ENCODE data around the gene SCN2B. TPM values are rescaled to one million over a fixed set of nuclear protein-coding genes. Genes with fewer than 3 reads are reported as not detected.
A peak's percentile ranks its signal among the peaks of the same experiment; 100 is the strongest.

SCN2B gene
- total RNA-seq, 2 experiments from 2014 or later: not detected

DNA sequence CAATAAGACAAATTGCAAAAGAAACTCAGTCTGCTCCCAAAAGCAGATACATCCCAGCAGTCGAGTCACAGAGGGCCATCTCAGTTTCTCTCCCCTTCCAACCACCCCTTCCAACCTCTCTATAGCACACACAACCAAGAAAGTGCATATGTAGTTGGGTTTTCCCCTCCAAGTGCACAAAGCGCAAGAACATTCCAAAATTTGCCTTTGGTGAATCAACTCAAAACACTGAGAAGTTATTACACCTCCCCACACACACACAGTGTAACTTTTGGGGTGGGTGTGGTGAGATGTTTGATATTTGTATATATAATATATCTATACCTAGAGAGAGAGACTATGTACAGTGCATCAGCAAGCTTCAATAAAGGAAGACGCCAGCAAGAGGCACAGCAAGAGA lies 13.6 kb downstream of the SCN2B start:
- CTCF ChIA-PET: interaction anchor here (1.0 to 2.2 kb wide), 3 partner anchors 9 to 36 kb away, joined by 3 to 12 read pairs (median 3); partner anchors contain the start of gene SCN4B
- TF ChIP-seq, protein P1, sequence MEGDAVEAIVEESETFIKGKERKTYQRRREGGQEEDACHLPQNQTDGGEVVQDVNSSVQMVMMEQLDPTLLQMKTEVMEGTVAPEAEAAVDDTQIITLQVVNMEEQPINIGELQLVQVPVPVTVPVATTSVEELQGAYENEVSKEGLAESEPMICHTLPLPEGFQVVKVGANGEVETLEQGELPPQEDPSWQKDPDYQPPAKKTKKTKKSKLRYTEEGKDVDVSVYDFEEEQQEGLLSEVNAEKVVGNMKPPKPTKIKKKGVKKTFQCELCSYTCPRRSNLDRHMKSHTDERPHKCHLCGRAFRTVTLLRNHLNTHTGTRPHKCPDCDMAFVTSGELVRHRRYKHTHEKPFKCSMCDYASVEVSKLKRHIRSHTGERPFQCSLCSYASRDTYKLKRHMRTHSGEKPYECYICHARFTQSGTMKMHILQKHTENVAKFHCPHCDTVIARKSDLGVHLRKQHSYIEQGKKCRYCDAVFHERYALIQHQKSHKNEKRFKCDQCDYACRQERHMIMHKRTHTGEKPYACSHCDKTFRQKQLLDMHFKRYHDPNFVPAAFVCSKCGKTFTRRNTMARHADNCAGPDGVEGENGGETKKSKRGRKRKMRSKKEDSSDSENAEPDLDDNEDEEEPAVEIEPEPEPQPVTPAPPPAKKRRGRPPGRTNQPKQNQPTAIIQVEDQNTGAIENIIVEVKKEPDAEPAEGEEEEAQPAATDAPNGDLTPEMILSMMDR (IDR thresholded peaks at IDR 0.05): no peak
- Mint-ChIP-seq H3K4me3 (no peak overlapping the region), H3K27ac (no peak overlapping the region), H3K27me3 (peaks cover 15% of the 10 kb centered on the region), H3K9me3 (no peaks in the 10 kb centered on the region), H3K4me1 (ENCODE audit: low read depth) (no peaks in the 10 kb centered on the region), H3K36me3 (ENCODE audit: low read depth) (no peaks in the 10 kb centered on the region)
- POLR2A ChIA-PET: no interaction called here
- intact Hi-C loops (cut with micrococcal nuclease): no loop called here
- DNase-seq (no peak), ATAC-seq (no peak)

DNA sequence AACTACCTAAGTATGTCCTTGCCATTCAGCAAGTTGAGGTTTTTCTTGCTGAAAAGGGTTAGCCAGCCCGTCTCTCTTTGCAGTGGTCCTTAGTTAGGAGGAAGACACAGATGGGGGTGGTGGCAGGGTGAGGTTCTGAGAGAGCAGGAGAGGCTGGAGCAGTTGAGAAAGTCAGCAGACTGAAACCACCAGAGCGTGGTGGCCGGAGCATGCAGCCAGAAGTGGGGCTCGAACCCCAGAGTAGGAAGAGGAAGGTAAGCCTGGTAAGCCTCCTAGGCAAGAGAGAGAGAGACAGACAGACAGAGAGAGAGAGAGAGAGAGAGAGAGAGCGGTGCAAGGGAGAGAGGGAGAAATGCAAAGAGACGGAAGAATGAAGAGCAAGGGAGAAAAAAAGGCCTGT lies 14.7 kb downstream of the SCN2B start:
- intact Hi-C loops (cut with micrococcal nuclease): no loop called here
- ChIA-PET POLR2A (no interaction called here), CTCF (interaction anchor here (1.2 to 2.2 kb wide), 2 partner anchors 9 to 10 kb away, joined by 3 to 12 read pairs; partner anchors contain the start of gene SCN4B)
- peaks cover 2% of the 10 kb centered on the region for H3K4me1 Mint-ChIP-seq (ENCODE audit: low read depth)
- no peaks in the 10 kb centered on the region for H3K36me3 Mint-ChIP-seq (ENCODE audit: low read depth)
- TF ChIP-seq, protein P1 (IDR thresholded peaks at IDR 0.05): no peak
- no peaks in the 10 kb centered on the region for H3K9me3 Mint-ChIP-seq
- peaks cover 26% of the 10 kb centered on the region for H3K27me3 Mint-ChIP-seq
- no peak for DNase-seq
- no peak for ATAC-seq
- no peak overlapping the region for H3K4me3 Mint-ChIP-seq
- H3K27ac Mint-ChIP-seq: no peak overlapping the region

DNA sequence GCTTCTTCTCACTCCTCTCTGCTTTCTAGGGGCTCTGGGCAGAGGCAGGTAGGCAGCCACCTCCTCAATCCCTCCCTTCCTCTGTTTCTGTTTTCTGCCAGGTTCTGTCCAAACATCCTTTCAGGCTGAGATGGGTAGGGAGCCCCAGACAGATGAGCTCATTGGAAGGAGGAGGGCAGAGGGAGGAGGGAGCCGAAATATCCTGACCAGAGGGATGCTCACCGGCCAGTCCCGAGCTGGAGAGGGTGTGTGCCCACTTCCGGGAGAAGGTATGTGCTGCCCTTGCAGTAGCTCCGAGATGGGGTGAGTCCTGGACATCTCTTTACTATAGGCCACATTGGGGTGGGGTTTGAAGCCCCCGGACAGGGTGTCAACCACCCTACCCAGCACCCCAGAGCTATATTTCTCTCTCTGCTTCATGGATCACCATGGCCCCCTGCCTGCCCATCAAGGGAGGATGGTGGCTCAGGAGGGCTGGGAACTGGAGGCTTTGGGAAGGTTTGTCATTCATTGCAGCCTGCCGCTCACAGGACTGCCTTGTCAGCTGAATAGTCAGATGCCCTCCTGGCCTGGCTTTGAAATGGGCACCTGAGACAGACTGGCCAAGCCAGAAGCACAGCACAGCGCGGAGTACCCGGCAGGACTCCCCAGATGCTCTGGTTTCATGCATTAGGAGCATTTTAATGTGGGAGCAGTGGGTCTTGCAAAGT lies 19.1 kb downstream of the SCN2B start:
- ChIA-PET POLR2A (interaction anchor here (0.7 to 1.5 kb wide), 4 partner anchors 13 to 31 kb away, joined by 3 read pairs; no protein-coding TSS in a partner anchor), CTCF (interaction anchor here (0.7 to 7.2 kb wide), 13 partner anchors 8 to 211 kb away, joined by 3 to 108 read pairs (median 3); no protein-coding TSS in a partner anchor)
- Mint-ChIP-seq H3K4me1 (ENCODE audit: low read depth) (peaks cover 4% of the 10 kb centered on the region), H3K9me3 (no peaks in the 10 kb centered on the region), H3K4me3 (no peak overlapping the region), H3K27ac (no peak overlapping the region), H3K36me3 (ENCODE audit: low read depth) (no peaks in the 10 kb centered on the region), H3K27me3 (peaks cover 57% of the 10 kb centered on the region)
- intact Hi-C loops (cut with micrococcal nuclease): no loop called here
- ATAC-seq: no peak
- TF ChIP-seq, protein P1 (IDR thresholded peaks at IDR 0.05): no peak
- DNase-seq: no peak

DNA sequence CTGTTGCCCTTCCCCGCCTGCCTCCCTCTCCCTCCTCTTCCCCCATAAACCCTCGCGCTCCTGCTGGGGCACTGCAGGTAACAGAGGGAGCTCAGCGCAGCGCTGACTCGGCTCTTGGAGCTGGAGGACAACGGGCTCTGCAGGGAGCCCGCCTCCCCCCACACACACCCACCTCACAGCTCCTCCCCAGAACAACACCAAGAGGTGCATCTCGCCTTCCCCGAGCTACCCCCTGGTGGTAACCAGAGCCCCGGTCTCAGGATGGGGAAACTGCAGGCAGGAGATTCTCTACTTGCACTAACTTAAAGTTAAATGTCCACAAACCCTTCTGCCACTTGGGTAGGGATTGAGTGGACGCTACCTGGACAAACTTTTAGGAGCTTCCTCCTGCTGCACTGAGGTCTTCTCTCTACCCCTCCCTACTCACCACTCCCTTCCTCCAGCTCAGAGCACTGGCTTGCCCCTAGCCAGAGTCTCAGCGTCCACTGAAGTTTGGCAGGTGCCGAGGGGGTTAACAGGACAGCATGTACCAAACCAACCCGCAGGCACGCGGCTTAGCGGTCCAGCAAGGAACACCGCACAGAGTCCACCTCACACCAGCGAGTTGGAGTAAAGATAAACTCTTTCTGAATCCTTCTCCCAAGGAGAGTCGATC lies 19.8 kb downstream of the SCN2B start:
- peak; percentile 87 for ATAC-seq
- ChIA-PET CTCF (interaction anchor here (0.7 to 7.2 kb wide), 17 partner anchors 9 to 349 kb away, joined by 3 to 108 read pairs (median 3); no protein-coding TSS in a partner anchor), POLR2A (interaction anchor here (0.6 to 1.9 kb wide), 7 partner anchors 9 to 935 kb away, joined by 3 to 5 read pairs (median 3); no protein-coding TSS in a partner anchor)
- Mint-ChIP-seq H3K27ac (no peak overlapping the region), H3K27me3 (peaks cover 60% of the 10 kb centered on the region), H3K9me3 (no peaks in the 10 kb centered on the region), H3K4me1 (ENCODE audit: low read depth) (peaks cover 4% of the 10 kb centered on the region), H3K4me3 (no peak overlapping the region), H3K36me3 (ENCODE audit: low read depth) (no peaks in the 10 kb centered on the region)
- TF ChIP-seq, protein P1 (IDR thresholded peaks at IDR 0.05): no peak
- intact Hi-C loops (cut with micrococcal nuclease): no loop called here
- peak; percentile 66 for DNase-seq
